ENCODE results near the gene TANGO2. TPM values are rescaled to one million over a fixed set of nuclear protein-coding genes. Genes with fewer than 3 reads are reported as not detected.
A peak's percentile ranks its signal among the peaks of the same experiment; 100 is the strongest.

The TANGO2 gene
- polyA plus RNA-seq, 1 of the 3 experiments (the other 2 are of a cell fraction), result 20.7 TPM

- peak overlapping the region; percentile 15; the same call in 1 of the 2 replicates for H3K4me2 ChIP-seq
- TF ChIP-seq TCF12 (IDR thresholded peaks at IDR 0.05), result no peak
- no peak for TF ChIP-seq MXI1 (IDR thresholded peaks at IDR 0.05; ENCODE audit: low read depth, low read length)
- TF ChIP-seq, protein P1, sequence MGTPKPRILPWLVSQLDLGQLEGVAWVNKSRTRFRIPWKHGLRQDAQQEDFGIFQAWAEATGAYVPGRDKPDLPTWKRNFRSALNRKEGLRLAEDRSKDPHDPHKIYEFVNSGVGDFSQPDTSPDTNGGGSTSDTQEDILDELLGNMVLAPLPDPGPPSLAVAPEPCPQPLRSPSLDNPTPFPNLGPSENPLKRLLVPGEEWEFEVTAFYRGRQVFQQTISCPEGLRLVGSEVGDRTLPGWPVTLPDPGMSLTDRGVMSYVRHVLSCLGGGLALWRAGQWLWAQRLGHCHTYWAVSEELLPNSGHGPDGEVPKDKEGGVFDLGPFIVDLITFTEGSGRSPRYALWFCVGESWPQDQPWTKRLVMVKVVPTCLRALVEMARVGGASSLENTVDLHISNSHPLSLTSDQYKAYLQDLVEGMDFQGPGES (IDR thresholded peaks at IDR 0.05; ENCODE audit: low read depth, low read length), result no peak
- TF ChIP-seq PBX3 (IDR thresholded peaks at IDR 0.05), result no peak
- no peak for TF ChIP-seq EZH2phosphoT487 (IDR thresholded peaks at IDR 0.05; ENCODE audit: borderline replicate concordance, low read depth)
- TF ChIP-seq NFIC (IDR thresholded peaks at IDR 0.05; ENCODE audit: borderline replicate concordance), result no peak
- no peak for TF ChIP-seq SIN3A (IDR thresholded peaks at IDR 0.05; ENCODE audit: borderline replicate concordance, low read depth, low read length)
- TF ChIP-seq, protein P2, sequence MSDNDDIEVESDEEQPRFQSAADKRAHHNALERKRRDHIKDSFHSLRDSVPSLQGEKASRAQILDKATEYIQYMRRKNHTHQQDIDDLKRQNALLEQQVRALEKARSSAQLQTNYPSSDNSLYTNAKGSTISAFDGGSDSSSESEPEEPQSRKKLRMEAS (IDR thresholded peaks at IDR 0.05; ENCODE audit: low read depth), result no peak
- H3K4me1 ChIP-seq (ENCODE audit: control insufficient read depth in 1 of 2, insufficient read depth in 2 of 2, low read depth in 1 of 2, low read length in 1 of 2), result peaks cover 17 to 43% of the 10 kb centered on the region in 2 experiments; a peak in 3 of 4 replicates
- WGBS (ENCODE audit: low lambda C conversion rate), result 60% methylated on average over 1 of the region's 8 CpGs
- H3K27ac ChIP-seq (ENCODE audit: low read depth in 2 of 2, low read length in 1 of 2), result no peak overlapping the region; a peak in 1 of 4 replicates
- H3F3A ChIP-seq (replicated peaks; ENCODE audit: insufficient read depth), result no peaks in the 10 kb centered on the region
- no peak overlapping the region for H3K9ac ChIP-seq
- H3K27me3 ChIP-seq (ENCODE audit: insufficient read depth), result no peaks in the 10 kb centered on the region
- no peaks in the 10 kb centered on the region for H3K9me2 ChIP-seq
- CTCF ChIA-PET, result interaction anchor here (1.3 to 16.4 kb wide), 3 partner anchors 12 to 29 kb away, joined by 5 to 224 read pairs (median 24); no protein-coding TSS in a partner anchor
- no peaks in the 10 kb centered on the region for H3K9me3 ChIP-seq
- no peak overlapping the region for H3K4me3 ChIP-seq (ENCODE audit: low read depth in 2 of 2, low read length in 1 of 2)
- no peak overlapping the region for H2AFZ ChIP-seq (ENCODE audit: low read depth)
- peaks cover 14% of the 10 kb centered on the region; the same call in 1 of the 2 replicates for H3K79me2 ChIP-seq (ENCODE audit: insufficient read depth)
- H3K36me3 ChIP-seq (replicated peaks in 1 of 2; ENCODE audit: control insufficient read depth in 1 of 2, insufficient read depth in 2 of 2, low read length in 1 of 2), result peaks cover 0 to 32% of the 10 kb centered on the region in 2 experiments
- POLR2A ChIA-PET, result interaction anchor here (1.2 to 1.7 kb wide), 2 partner anchors 11 to 30 kb away, joined by 5 read pairs; no protein-coding TSS in a partner anchor
- peaks cover 20% of the 10 kb centered on the region for H4K20me1 ChIP-seq (ENCODE audit: insufficient read depth)
- DNase-seq, result no peak
These were observed 37.8 kb upstream of the TANGO2 start for GRCh38 chr22:19982991-19983578.

GRCh38 chr22:19983741-19984140, 37.2 kb upstream of the TANGO2 start:
- Histone ChIP-seq H3K4me3 (ENCODE audit: low read depth in 2 of 2, low read length in 1 of 2) (no peak overlapping the region), H3K27me3 (ENCODE audit: insufficient read depth) (no peaks in the 10 kb centered on the region), H3K9me2 (no peaks in the 10 kb centered on the region), H3K9me3 (no peaks in the 10 kb centered on the region), H3K9ac (peak overlapping the region; percentile 62), H3K27ac (ENCODE audit: low read depth in 2 of 2, low read length in 1 of 2) (peak overlapping the region; percentile 34 to 40; a peak in 2 of 4 replicates), H3K79me2 (ENCODE audit: insufficient read depth) (peaks cover 14% of the 10 kb centered on the region; the same call in 1 of the 2 replicates), H3K4me1 (ENCODE audit: control insufficient read depth in 1 of 2, insufficient read depth in 2 of 2, low read depth in 1 of 2, low read length in 1 of 2) (peaks cover 17 to 43% of the 10 kb centered on the region in 2 experiments; a peak in 3 of 4 replicates), H2AFZ (ENCODE audit: low read depth) (no peak overlapping the region), H3F3A (replicated peaks; ENCODE audit: insufficient read depth) (no peaks in the 10 kb centered on the region), H3K4me2 (peak overlapping the region; percentile 100), H3K36me3 (replicated peaks in 1 of 2; ENCODE audit: control insufficient read depth in 1 of 2, insufficient read depth in 2 of 2, low read length in 1 of 2) (peaks cover 0 to 27% of the 10 kb centered on the region in 2 experiments), H4K20me1 (ENCODE audit: insufficient read depth) (peaks cover 20% of the 10 kb centered on the region)
- ChIA-PET CTCF (interaction anchor here (0.7 to 16.4 kb wide), 5 partner anchors 10 to 28 kb away, joined by 3 to 224 read pairs (median 6); no protein-coding TSS in a partner anchor), POLR2A (interaction anchor here (1.1 to 1.7 kb wide), 3 partner anchors 12 to 30 kb away, joined by 3 to 5 read pairs (median 5); no protein-coding TSS in a partner anchor)
- no peak for TF ChIP-seq USF2 (IDR thresholded peaks at IDR 0.05; ENCODE audit: borderline replicate concordance, low read depth, low read length)
- no peak for TF ChIP-seq GABPA (IDR thresholded peaks at IDR 0.05; ENCODE audit: low read depth)
- TF ChIP-seq ZBTB33 (IDR thresholded peaks at IDR 0.05; ENCODE audit: borderline replicate concordance, low read depth), result no peak
- peak; percentile 65 for TF ChIP-seq NFIC (IDR thresholded peaks at IDR 0.05; ENCODE audit: borderline replicate concordance)
- TF ChIP-seq RCOR1 (IDR thresholded peaks at IDR 0.05; ENCODE audit: low read length), result no peak
- no peak for TF ChIP-seq FOXM1 (IDR thresholded peaks at IDR 0.05; ENCODE audit: low read depth)
- no peak for TF ChIP-seq RFX5 (IDR thresholded peaks at IDR 0.05; ENCODE audit: low read length)
- 46% methylated on average over 3 of the region's 5 CpGs for WGBS (ENCODE audit: low lambda C conversion rate)
- no peak for DNase-seq
